ACC112 (cell line): ENCODE data around the gene NRG4.
"Not testable (repeated sequence)": the region's sequence is repeated elsewhere in the genome, so short reads cannot be mapped to it uniquely, and the experiment has no call there.

Source experiments
- H2AFZ ChIP-seq: fragments of 200-600 bp; sonication (generic); one replicate; pipeline ENCODE4 v1.6.0; 2017; ENCODE audit warnings: antibody characterized with exemption, low read length; ENCODE audit not compliant: unreplicated experiment
- H3K27ac ChIP-seq: fragments of 200-600 bp; sonication (generic); 2 replicates; pipeline ENCODE4 v1.5.1; 2014; ENCODE audit warnings: low read depth, mild to moderate bottlenecking, antibody characterized with exemption, low read length, moderate library complexity
- H3K27me3 ChIP-seq: fragments of 200-600 bp; sonication (generic); 2 replicates; pipeline ENCODE4 v1.6.1; 2014; ENCODE audit warnings: mild to moderate bottlenecking, antibody characterized with exemption, low read length, moderate library complexity, mixed read lengths; ENCODE audit not compliant: insufficient read depth
- H3K36me3 ChIP-seq: fragments of 200-600 bp; sonication (generic); 2 replicates; pipeline ENCODE4 v1.6.1; 2016; ENCODE audit warnings: mild to moderate bottlenecking, antibody characterized with exemption, low read length, moderate library complexity, mixed read lengths; ENCODE audit not compliant: insufficient read depth
- H3K4me1 ChIP-seq: fragments of 200-600 bp; sonication (generic); one replicate; pipeline ENCODE4 v1.6.1; 2016; ENCODE audit warnings: low read length, mixed read lengths; ENCODE audit not compliant: insufficient read depth, unreplicated experiment, control insufficient read depth
- H3K4me3 ChIP-seq: fragments of 200-600 bp; sonication (generic); 2 replicates; pipeline ENCODE4 v1.5.1; 2014; ENCODE audit warnings: mild to moderate bottlenecking, low read depth, low read length
- H3K79me2 ChIP-seq: fragments of 200-600 bp; sonication (generic); one replicate; pipeline ENCODE4 v1.6.0; 2016; ENCODE audit warnings: low read length; ENCODE audit not compliant: control insufficient read depth, unreplicated experiment, insufficient read depth

The NRG4 gene

GRCh38 chr15:76035593-76035992 lies 23.4 kb upstream of the NRG4 start:
- Histone ChIP-seq H2AFZ (no peak overlapping the region), H3K79me2 (no peaks in the 10 kb centered on the region), H3K27me3 (peaks cover 83% of the 10 kb centered on the region), H3K4me3 (no peak overlapping the region), H3K27ac (no peak overlapping the region), H3K4me1 (no peaks in the 10 kb centered on the region), H3K36me3 (no peaks in the 10 kb centered on the region)

GRCh38 chr15:76034111-76034510 lies 21.9 kb upstream of the NRG4 start:
- Histone ChIP-seq H3K79me2 (no peaks in the 10 kb centered on the region), H3K36me3 (no peaks in the 10 kb centered on the region), H3K4me1 (no peaks in the 10 kb centered on the region), H2AFZ (no peak overlapping the region), H3K4me3 (no peak overlapping the region), H3K27me3 (peaks cover 72% of the 10 kb centered on the region), H3K27ac (no peak overlapping the region)

- H3K79me2 ChIP-seq: no peaks in the 10 kb centered on the region
- peaks cover 66% of the 10 kb centered on the region for H3K27me3 ChIP-seq
- no peak overlapping the region for H3K4me3 ChIP-seq
- no peaks in the 10 kb centered on the region for H3K4me1 ChIP-seq
- H3K36me3 ChIP-seq: no peaks in the 10 kb centered on the region
- no peak overlapping the region for H2AFZ ChIP-seq
- no peak overlapping the region for H3K27ac ChIP-seq
Measured at GRCh38 chr15:76033438-76033837, 21.2 kb upstream of the NRG4 start.

- no peaks in the 10 kb centered on the region for H3K36me3 ChIP-seq
- no peaks in the 10 kb centered on the region for H3K4me1 ChIP-seq
- peaks cover 53% of the 10 kb centered on the region for H3K27me3 ChIP-seq
- no peaks in the 10 kb centered on the region for H3K79me2 ChIP-seq
- H3K27ac ChIP-seq: no peak overlapping the region
- H3K4me3 ChIP-seq: no peak overlapping the region
- H2AFZ ChIP-seq: no peak overlapping the region
Measured at GRCh38 chr15:76032046-76032445, 19.8 kb upstream of the NRG4 start.

GRCh38 chr15:76024021-76024768 lies 12.0 kb upstream of the NRG4 start:
- H3K79me2 ChIP-seq: no peaks in the 10 kb centered on the region
- H3K4me3 ChIP-seq: no peak overlapping the region
- H3K27ac ChIP-seq: no peak overlapping the region
- H3K27me3 ChIP-seq: peaks cover 20% of the 10 kb centered on the region; the same call in 1 of the 2 replicates
- H3K36me3 ChIP-seq: no peaks in the 10 kb centered on the region
- H2AFZ ChIP-seq: no peak overlapping the region
- no peaks in the 10 kb centered on the region for H3K4me1 ChIP-seq

- not testable (repeated sequence) for H2AFZ ChIP-seq, H3K79me2 ChIP-seq, H3K27ac ChIP-seq, H3K4me1 ChIP-seq, H3K36me3 ChIP-seq, H3K27me3 ChIP-seq, H3K4me3 ChIP-seq
Measured at GRCh38 chr15:76013470-76013869, 1.2 kb upstream of the NRG4 start.

GRCh38 chr15:76010613-76011012 lies 1.6 kb downstream of the NRG4 start:
- Histone ChIP-seq H3K4me3 (no peak overlapping the region), H3K27ac (no peak overlapping the region), H3K36me3 (no peaks in the 10 kb centered on the region), H2AFZ (peak overlapping the region; percentile 5), H3K27me3 (peaks cover 12% of the 10 kb centered on the region), H3K4me1 (peaks cover 3% of the 10 kb centered on the region), H3K79me2 (no peaks in the 10 kb centered on the region)

GRCh38 chr15:76006136-76006778 lies 6.0 kb downstream of the NRG4 start:
- Histone ChIP-seq H3K36me3 (no peaks in the 10 kb centered on the region), H3K79me2 (no peaks in the 10 kb centered on the region), H3K27me3 (peaks cover 17% of the 10 kb centered on the region), H3K4me1 (peaks cover 3% of the 10 kb centered on the region), H3K4me3 (no peak overlapping the region), H2AFZ (no peak overlapping the region), H3K27ac (no peak overlapping the region)

- Histone ChIP-seq H3K36me3 (no peaks in the 10 kb centered on the region), H3K27me3 (peaks cover 12% of the 10 kb centered on the region), H3K4me3 (no peak overlapping the region), H3K4me1 (peaks cover 3% of the 10 kb centered on the region), H3K27ac (no peak overlapping the region), H3K79me2 (no peaks in the 10 kb centered on the region), H2AFZ (no peak overlapping the region)
Measured at GRCh38 chr15:76003364-76003763, 8.9 kb downstream of the NRG4 start.

GRCh38 chr15:75995611-75996010 lies 16.6 kb downstream of the NRG4 start:
- no peaks in the 10 kb centered on the region for H3K27me3 ChIP-seq
- no peaks in the 10 kb centered on the region for H3K36me3 ChIP-seq
- no peaks in the 10 kb centered on the region for H3K79me2 ChIP-seq
- no peak overlapping the region for H3K27ac ChIP-seq
- no peak overlapping the region for H2AFZ ChIP-seq
- H3K4me3 ChIP-seq: no peak overlapping the region
- no peaks in the 10 kb centered on the region for H3K4me1 ChIP-seq

GRCh38 chr15:75994220-75994619 lies 18.0 kb downstream of the NRG4 start:
- Histone ChIP-seq H3K27me3 (no peaks in the 10 kb centered on the region), H3K79me2 (no peaks in the 10 kb centered on the region), H3K36me3 (no peaks in the 10 kb centered on the region), H2AFZ (no peak overlapping the region), H3K4me3 (no peak overlapping the region), H3K4me1 (no peaks in the 10 kb centered on the region), H3K27ac (no peak overlapping the region)
